Measurements from ENCODE around the gene KCNAB1. TPM values are rescaled to one million over a fixed set of nuclear protein-coding genes. Genes with fewer than 3 reads are reported as not detected.
A peak's percentile ranks its signal among the peaks of the same experiment; 100 is the strongest.
"Not testable (repeated sequence)": the region's sequence is repeated elsewhere in the genome, so short reads cannot be mapped to it uniquely, and the experiment has no call there.

KCNAB1 gene
- total RNA-seq, 1 donor from 2014 or later: not detected

DNA sequence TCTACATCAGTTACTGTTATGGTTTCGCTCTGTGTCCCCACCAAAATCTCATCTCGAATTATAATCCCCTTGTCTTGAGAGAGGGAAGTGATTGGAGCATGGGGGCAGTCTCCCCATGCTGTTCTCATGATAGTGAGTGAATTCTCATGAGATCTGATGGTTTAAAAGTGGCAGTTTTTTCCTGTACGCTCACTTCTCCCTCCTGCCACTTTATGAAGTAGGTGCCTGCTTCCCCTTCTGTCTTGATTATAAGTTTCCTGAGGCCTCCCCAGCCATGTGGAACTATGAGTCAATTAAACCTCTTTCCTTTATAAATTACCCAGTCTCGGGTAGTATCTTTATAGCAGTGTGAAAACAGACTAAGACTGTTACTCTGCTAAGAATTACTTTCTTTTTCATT is 449.5 kb downstream of the KCNAB1 start:
- DNase-seq (ENCODE audit: low read depth): not testable (repeated sequence)

GRCh38 chr3:156575641-156576040 is 455.3 kb downstream of the KCNAB1 start:
- no peak for DNase-seq (ENCODE audit: low read depth)

DNA sequence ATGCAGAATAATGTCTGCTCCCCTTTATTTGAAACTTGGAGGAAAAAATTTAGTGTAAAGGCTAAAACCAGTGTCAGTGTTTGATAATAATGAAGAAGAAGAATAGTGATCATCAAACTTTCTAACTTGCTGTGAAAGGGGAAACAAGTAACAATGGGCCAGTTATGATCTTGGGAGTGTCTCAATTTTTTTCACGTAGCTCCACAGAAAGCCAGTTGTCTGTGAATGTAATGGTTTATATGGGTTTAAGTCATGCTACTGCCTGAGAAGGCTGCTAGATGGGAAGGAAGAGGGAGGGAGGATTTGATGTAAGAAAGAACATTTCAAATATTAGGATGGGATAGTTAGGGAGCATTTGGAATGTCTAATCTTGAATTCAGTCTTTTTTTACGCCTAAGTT is 455.7 kb downstream of the KCNAB1 start:
- no peak for DNase-seq (ENCODE audit: low read depth)

- peak; percentile 29 for DNase-seq (ENCODE audit: low read depth)
Measured at GRCh38 chr3:156576651-156577348, 456.4 kb downstream of the KCNAB1 start.

- DNase-seq (ENCODE audit: low read depth): no peak
Measured at GRCh38 chr3:156577736-156578135, 457.4 kb downstream of the KCNAB1 start.

- DNase-seq (ENCODE audit: low read depth): no peak
Measured at GRCh38 chr3:156579427-156579851, 459.1 kb downstream of the KCNAB1 start.

DNA sequence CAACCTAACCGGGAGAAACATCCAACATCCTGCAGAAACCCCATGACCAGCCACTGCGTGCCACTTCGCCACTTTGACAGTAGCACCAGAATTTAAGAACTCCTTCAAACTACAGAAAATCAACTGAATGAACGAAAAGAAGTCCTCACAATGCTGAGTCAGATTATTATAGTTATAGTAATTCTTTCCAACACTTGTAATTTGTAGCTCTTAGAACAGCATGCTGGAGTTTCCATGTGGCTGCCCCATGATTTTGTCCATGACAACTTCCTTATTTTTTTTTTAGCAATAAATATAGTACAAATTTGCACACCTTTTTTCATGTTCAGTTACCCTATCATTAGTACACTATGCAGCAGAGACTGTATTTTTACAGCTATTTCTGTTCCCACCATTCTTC is 460.7 kb downstream of the KCNAB1 start:
- no peak for DNase-seq (ENCODE audit: low read depth)

DNA sequence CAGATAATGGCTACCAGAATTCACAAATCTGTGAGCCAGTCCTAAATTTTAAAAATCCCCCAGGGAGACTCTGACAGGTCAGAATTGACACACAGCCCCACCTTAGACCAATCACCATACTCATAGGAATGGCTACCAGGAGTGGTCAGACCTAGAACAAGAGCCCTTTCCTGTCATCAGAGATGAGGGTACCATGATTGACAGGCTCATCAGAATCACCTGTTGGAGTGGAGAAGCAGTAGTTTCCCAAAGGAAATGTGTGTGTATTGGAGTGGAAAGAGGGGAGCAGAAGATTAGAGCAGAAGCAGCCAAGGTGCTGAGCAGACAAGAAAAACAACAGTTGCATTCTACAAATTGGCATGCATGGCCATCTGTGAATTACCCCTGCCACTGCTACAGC is 461.6 kb downstream of the KCNAB1 start:
- no peak for DNase-seq (ENCODE audit: low read depth)

DNA sequence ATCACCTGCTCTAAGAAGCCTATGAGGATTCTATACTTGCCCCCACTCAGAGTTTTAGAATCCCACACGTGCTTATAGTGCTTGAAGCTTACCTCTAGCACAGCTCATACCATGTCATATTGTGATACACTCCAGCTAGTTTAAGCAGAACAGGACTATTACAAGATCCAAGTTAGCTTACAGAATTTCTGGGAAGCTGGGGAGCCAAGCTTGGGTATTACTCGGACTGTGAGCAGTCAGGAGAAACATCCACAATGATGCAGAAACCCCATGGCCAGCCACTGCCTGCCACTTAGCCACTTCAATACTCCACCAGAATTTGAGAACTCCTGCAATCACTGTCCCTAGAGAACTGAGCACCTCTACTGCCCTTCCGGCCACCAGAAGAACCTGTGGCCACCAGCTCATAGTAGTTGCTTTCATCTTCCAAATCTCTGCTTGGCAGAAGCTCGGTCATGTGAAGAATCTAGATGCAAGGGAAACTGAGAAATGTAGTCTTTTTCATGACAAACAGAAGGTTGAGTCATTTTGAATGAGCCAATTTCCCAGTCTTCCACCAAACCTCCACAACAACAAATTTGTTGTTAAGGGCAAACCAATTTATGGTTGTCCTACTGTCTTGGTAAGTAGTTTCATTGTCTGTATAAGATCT is 462.3 kb downstream of the KCNAB1 start:
- DNase-seq (ENCODE audit: low read depth): peak; percentile 84

GRCh38 chr3:156583469-156583868 is 463.1 kb downstream of the KCNAB1 start:
- no peak for DNase-seq (ENCODE audit: low read depth)

DNA sequence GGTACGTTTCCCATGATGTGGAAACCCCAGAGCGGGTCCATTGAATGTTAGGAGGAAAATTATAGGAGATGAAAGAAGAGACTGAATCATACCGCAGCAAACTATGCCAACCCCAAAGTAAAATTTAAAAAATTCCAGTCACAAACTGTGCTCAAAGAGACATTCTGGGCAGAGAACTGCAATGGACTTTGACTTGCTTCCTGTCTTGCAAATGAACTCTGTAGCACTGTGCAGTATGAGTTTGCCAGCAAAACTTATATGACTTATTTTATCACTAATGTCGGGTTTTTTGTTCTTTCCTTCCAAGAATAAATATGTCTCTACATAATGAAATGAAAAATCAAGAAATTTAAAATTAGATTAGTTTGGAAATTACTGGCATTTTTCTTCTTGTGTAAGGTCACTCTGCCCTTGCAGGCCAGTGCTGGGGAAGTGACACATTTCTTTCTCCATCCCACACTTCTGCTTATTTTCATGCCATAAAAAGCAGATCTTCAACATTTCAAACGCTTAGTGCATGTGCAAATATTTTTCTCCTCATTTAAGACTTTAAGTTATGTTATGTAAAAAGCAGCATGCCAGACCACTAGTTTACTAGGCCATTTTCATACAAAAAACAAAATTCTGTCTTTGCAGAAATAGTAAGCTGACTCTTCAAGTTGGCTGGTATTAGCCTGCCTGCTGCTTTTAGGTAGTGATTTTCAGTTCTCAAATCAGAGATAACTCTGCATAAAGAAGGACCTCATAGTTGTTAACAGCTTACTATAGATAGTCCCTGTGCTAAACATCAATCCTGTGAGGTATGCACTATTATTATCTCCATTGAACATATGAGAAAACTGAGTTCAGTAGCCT is 466.8 kb downstream of the KCNAB1 start:
- no peak for DNase-seq (ENCODE audit: low read depth)

DNA sequence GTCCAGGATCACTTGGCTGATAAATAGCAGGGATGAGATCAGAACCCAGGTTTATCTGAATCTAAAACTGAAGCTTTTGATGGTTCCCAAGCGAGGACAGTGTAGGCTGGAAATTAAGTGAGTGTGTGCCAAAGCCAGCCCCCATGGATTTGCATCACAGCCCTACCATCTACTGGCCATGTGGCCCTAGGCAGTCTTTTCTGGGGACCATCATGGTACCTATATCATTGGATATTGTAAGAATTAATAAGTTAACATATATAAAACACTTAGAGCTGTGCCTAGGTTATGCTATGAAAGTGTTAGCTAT is 467.3 kb downstream of the KCNAB1 start:
- DNase-seq (ENCODE audit: low read depth): no peak

Other genes with a start within 250 kb of the KCNAB1 start
- gene GMPS, start 249.9 kb upstream of the KCNAB1 start, total RNA-seq: 60.8 and 74.8 TPM in 2 replicates

All from renal cortical epithelial cell (primary cell).